H9 (cell line): ENCODE data around the gene METTL25B. TPM values are rescaled to one million over a fixed set of nuclear protein-coding genes. Genes with fewer than 3 reads are reported as not detected.

Source experiments
- DNase-seq: peaks from one replicate; pipeline ENCODE4 v3.0.0-alpha.2; 2017
- H2AFZ ChIP-seq: one replicate; pipeline ENCODE4 v1.6.1; 2013; ENCODE audit warnings: mild to moderate bottlenecking, low read length, control low read depth, moderate library complexity
- H2AK5ac ChIP-seq: 2 replicates; pipeline ENCODE4 v1.6.1; 2013; ENCODE audit warnings: low read length, control low read depth, mixed read lengths; ENCODE audit not compliant: insufficient read length
- H2BK120ac ChIP-seq: one replicate; pipeline ENCODE4 v1.6.1; 2013; ENCODE audit warnings: low read depth, mild to moderate bottlenecking, low read length, control low read depth, inconsistent platforms; ENCODE audit not compliant: poor library complexity, severe bottlenecking
- H2BK12ac ChIP-seq: 2 replicates; pipeline ENCODE4 v1.6.1; 2013; ENCODE audit warnings: low read length, control low read depth, mixed read lengths, low read depth; ENCODE audit not compliant: insufficient read length
- H2BK15ac ChIP-seq: 2 replicates; pipeline ENCODE4 v1.6.1; 2013; ENCODE audit warnings: low read depth, low read length, control low read depth
- H2BK20ac ChIP-seq: one replicate; pipeline ENCODE4 v1.6.1; 2013; ENCODE audit warnings: low read depth, mild to moderate bottlenecking, low read length, control low read depth, inconsistent platforms; ENCODE audit not compliant: poor library complexity, severe bottlenecking
- H2BK5ac ChIP-seq: 2 replicates; pipeline ENCODE4 v1.6.1; 2013; ENCODE audit warnings: low read length, control low read depth, mixed read lengths; ENCODE audit not compliant: insufficient read length
- H3K14ac ChIP-seq: 2 replicates; pipeline ENCODE4 v1.6.1; 2013; ENCODE audit warnings: low read length, control low read depth; ENCODE audit not compliant: insufficient read depth
- H3K18ac ChIP-seq: 2 replicates; pipeline ENCODE4 v1.6.1; 2013; ENCODE audit warnings: low read depth, mild to moderate bottlenecking, mixed read lengths, low read length, control low read depth; ENCODE audit not compliant: insufficient read length
- H3K23ac ChIP-seq: 2 replicates; pipeline ENCODE4 v1.6.1; 2013; ENCODE audit warnings: low read length, control low read depth, mixed read lengths, low read depth; ENCODE audit not compliant: insufficient read length
- H3K23me2 ChIP-seq: 2 replicates; pipeline ENCODE4 v1.6.1; 2013; ENCODE audit warnings: low read depth, mild to moderate bottlenecking, mixed read lengths, low read length, control low read depth; ENCODE audit not compliant: insufficient read length, poor library complexity, severe bottlenecking
- H3K27ac ChIP-seq: 2 replicates; pipeline ENCODE4 v1.5.1; 2013; ENCODE audit warnings: low read length, control low read depth, mixed read lengths, low read depth; ENCODE audit not compliant: insufficient read length
- H3K27me3 ChIP-seq: 2 replicates; pipeline ENCODE4 v1.6.1; 2013; ENCODE audit warnings: low read length, control low read depth, inconsistent platforms; ENCODE audit not compliant: insufficient read depth
- H3K4ac ChIP-seq: 2 replicates; pipeline ENCODE4 v1.6.1; 2013; ENCODE audit warnings: low read depth, mild to moderate bottlenecking, control low read depth, inconsistent platforms, low read length, moderate library complexity
- H3K4me1 ChIP-seq: 2 replicates; pipeline ENCODE4 v1.6.1; 2013; ENCODE audit warnings: low read length, control low read depth, inconsistent platforms; ENCODE audit not compliant: insufficient read depth
- H3K4me2 ChIP-seq: 2 replicates; pipeline ENCODE4 v1.6.1; 2013; ENCODE audit warnings: low read length, control low read depth, mixed read lengths; ENCODE audit not compliant: insufficient read length, insufficient read depth
- H3K56ac ChIP-seq: 2 replicates; pipeline ENCODE4 v1.6.1; 2013; ENCODE audit warnings: low read depth, mild to moderate bottlenecking, mixed read lengths, low read length, control low read depth; ENCODE audit not compliant: insufficient read length
- H3K79me1 ChIP-seq: 2 replicates; pipeline ENCODE4 v1.6.1; 2013; ENCODE audit warnings: low read depth, mild to moderate bottlenecking, moderate library complexity, low read length, control low read depth, inconsistent platforms; ENCODE audit not compliant: insufficient read depth, poor library complexity, severe bottlenecking
- H3K79me2 ChIP-seq: 2 replicates; pipeline ENCODE4 v1.6.1; 2013; ENCODE audit warnings: low read length, control low read depth, inconsistent platforms; ENCODE audit not compliant: insufficient read depth
- H3K9ac ChIP-seq: 2 replicates; pipeline ENCODE4 v1.6.1; 2013; ENCODE audit warnings: low read length, control low read depth, mixed read lengths; ENCODE audit not compliant: insufficient read length; ENCODE audit errors: extremely low read depth
- H3K9me3 ChIP-seq: one replicate; pipeline ENCODE4 v1.6.1; 2013; ENCODE audit warnings: low read depth, low read length, inconsistent platforms; ENCODE audit not compliant: control insufficient read depth
- H3T11ph ChIP-seq: one replicate; pipeline ENCODE4 v1.6.1; 2013; ENCODE audit warnings: mild to moderate bottlenecking, low read length, control low read depth, inconsistent platforms
- H4K20me1 ChIP-seq: one replicate; pipeline ENCODE4 v1.6.1; 2013; ENCODE audit not compliant: control insufficient read depth, insufficient read length, insufficient read depth
- H4K5ac ChIP-seq: 2 replicates; pipeline ENCODE4 v1.6.1; 2013; ENCODE audit warnings: low read depth, mild to moderate bottlenecking, mixed read lengths, low read length, control low read depth; ENCODE audit not compliant: insufficient read length
- H4K8ac ChIP-seq: replicated peaks from 2 replicates; pipeline ENCODE4 v1.6.1; 2013; ENCODE audit warnings: low read length, control low read depth, mixed read lengths, low read depth; ENCODE audit not compliant: insufficient read length
- H4K91ac ChIP-seq: 2 replicates; pipeline ENCODE4 v1.6.1; 2013; ENCODE audit warnings: low read depth, mild to moderate bottlenecking, moderate library complexity, mixed read lengths, low read length, control low read depth; ENCODE audit not compliant: insufficient read length
- H3K27ac Mint-ChIP-seq, 3 experiments: 2 replicates in 2 of 3; 3 replicates in 1 of 3; pipeline ENCODE4 v1.8.0; 2020 to 2021; ENCODE audit warnings: mixed read lengths in 3 of 3, mild to moderate bottlenecking in 1 of 3, moderate library complexity in 1 of 3
- H3K27me3 Mint-ChIP-seq: 2 replicates; pipeline ENCODE4 v1.8.0; 2021; ENCODE audit warnings: low read depth, mild to moderate bottlenecking, moderate library complexity, mixed read lengths
- H3K36me3 Mint-ChIP-seq, 3 experiments: 2 replicates in 2 of 3; 3 replicates in 1 of 3; pipeline ENCODE4 v1.8.0; 2020 to 2021; ENCODE audit warnings: low read depth in 3 of 3, mixed read lengths in 3 of 3; ENCODE audit not compliant: insufficient read depth in 1 of 3
- H3K4me1 Mint-ChIP-seq, 2 experiments: 2 replicates each; pipeline ENCODE4 v1.8.0; 2020; ENCODE audit warnings: mixed read lengths in 2 of 2
- H3K4me3 Mint-ChIP-seq, 2 experiments: 2 replicates in 1 of 2; 3 replicates in 1 of 2; pipeline ENCODE4 v1.8.0; 2020 to 2021; ENCODE audit warnings: mild to moderate bottlenecking in 2 of 2, mixed read lengths in 2 of 2, moderate library complexity in 1 of 2
- H3K9me3 Mint-ChIP-seq, 2 experiments: 2 replicates in 1 of 2; 3 replicates in 1 of 2; pipeline ENCODE4 v1.8.0; 2020; ENCODE audit warnings: mild to moderate bottlenecking in 2 of 2, mixed read lengths in 2 of 2, moderate library complexity in 1 of 2
- CTCF ChIP-seq: fragments of 200-600 bp; sonication (generic); conservative IDR thresholded peaks from 3 replicates; pipeline ENCODE4 v1.8.0; 2021; ENCODE audit warnings: antibody characterized with exemption, mild to moderate bottlenecking
- WGBS: extraction: QIAGEN DNeasy Blood & Tissue Kit; methylation state at CpG from one replicate; pipeline ENCODE4 v1.1.7; 2013; ENCODE audit warnings: missing lambda C conversion rate, low lambda C conversion rate, mixed read lengths; ENCODE audit not compliant: insufficient read length; ENCODE audit errors: extremely low coverage; 5-methylcytosine and 5-hydroxymethylcytosine counted together
- total RNA-seq: library from RNA; stranded (reverse); gene quantifications from 2 replicates; pipeline ENCODE4 v1.2.1, GENCODE V29; 2021

Gene METTL25B
- total RNA-seq, 1 experiment from 2014 or later = 26.2 TPM

- H3K79me1 ChIP-seq = peaks cover 9% of the 10 kb centered on the region
- H2BK12ac ChIP-seq = no peak within 1 kb of the TSS
- H3K4ac ChIP-seq = no peak within 1 kb of the TSS
- H3K4me1 ChIP-seq = no peaks in the 10 kb centered on the region; the same call in 1 of the 2 replicates
- Mint-ChIP-seq H3K4me1 (peaks cover 31 to 35% of the 10 kb centered on the region in 2 experiments), H3K9me3 (no peaks in the 10 kb centered on the region), H3K27ac (peak within 1 kb of the TSS in 1 of 3 experiments; percentile 88; a peak in 5 of 7 replicates), H3K36me3 (peaks cover 11 to 28% (median 27%) of the 10 kb centered on the region in 3 experiments), H3K27me3 (no peaks in the 10 kb centered on the region), H3K4me3 (no peak within 1 kb of the TSS)
- H3K23ac ChIP-seq = no peak within 1 kb of the TSS
- H3K27ac ChIP-seq = no peak within 1 kb of the TSS
- no peaks in the 10 kb centered on the region for H3K9me3 ChIP-seq
- H3K14ac ChIP-seq = peak within 1 kb of the TSS; percentile 71; the same call in 1 of the 2 replicates
- DNase-seq = peak; percentile 100
- peaks cover 17% of the 10 kb centered on the region for H3K23me2 ChIP-seq
- H4K8ac ChIP-seq = no peak within 1 kb of the TSS
- H2AFZ ChIP-seq = no peak within 1 kb of the TSS
- peak within 1 kb of the TSS; percentile 93 for H3K4me2 ChIP-seq
- H3K79me2 ChIP-seq = peaks cover 26% of the 10 kb centered on the region
- no peaks in the 10 kb centered on the region for H4K20me1 ChIP-seq
- H3K56ac ChIP-seq = no peak within 1 kb of the TSS
- H3T11ph ChIP-seq = no peak within 1 kb of the TSS
- no peaks in the 10 kb centered on the region for H3K27me3 ChIP-seq
- no CpG with 5 or more reads among the region's 50 CpGs for WGBS
- H2BK5ac ChIP-seq = no peak within 1 kb of the TSS
- H3K18ac ChIP-seq = peak within 1 kb of the TSS; percentile 69
- H2BK120ac ChIP-seq = no peak within 1 kb of the TSS
- no peak within 1 kb of the TSS for H2AK5ac ChIP-seq
- H4K91ac ChIP-seq = no peak within 1 kb of the TSS
- no peak within 1 kb of the TSS for H2BK15ac ChIP-seq
- H2BK20ac ChIP-seq = no peak within 1 kb of the TSS
- peak within 1 kb of the TSS; percentile 88 for H3K9ac ChIP-seq
- H4K5ac ChIP-seq = peak within 1 kb of the TSS; percentile 37
- no peak; the same call in 2 of the 3 replicates for TF ChIP-seq CTCF
Observed at GRCh38 chr1:156767101-156767878, 39.0 kb downstream of the METTL25B start, which contains the start of gene PRCC. PRCC (plus strand) TSS chr1:156767535; CDS start chr1:156767772, 237 bp downstream.
